Body of pancreas (tissue), 4 donors: ENCODE results near the gene CSF1.

Experiments used
- POLR2A ChIP-seq, 3 donors: fragments of 450-650 bp; IDR thresholded peaks; one replicate each; pipeline ENCODE4 v1.6.1; 2016; ENCODE audit warnings: antibody characterized with exemption in 3 of 3, mild to moderate bottlenecking in 2 of 3
- TF ChIP-seq, protein P1 (sequence below), 7 experiments: fragments of 450-650 bp in 4 of 7; fragments of 200-600 bp in 3 of 7; sonication (generic) in 3 of 7; IDR thresholded peaks; one replicate each; pipeline ENCODE4 v1.5.1; 2016 to 2019; ENCODE audit warnings: antibody characterized with exemption in 7 of 7

DNA sequence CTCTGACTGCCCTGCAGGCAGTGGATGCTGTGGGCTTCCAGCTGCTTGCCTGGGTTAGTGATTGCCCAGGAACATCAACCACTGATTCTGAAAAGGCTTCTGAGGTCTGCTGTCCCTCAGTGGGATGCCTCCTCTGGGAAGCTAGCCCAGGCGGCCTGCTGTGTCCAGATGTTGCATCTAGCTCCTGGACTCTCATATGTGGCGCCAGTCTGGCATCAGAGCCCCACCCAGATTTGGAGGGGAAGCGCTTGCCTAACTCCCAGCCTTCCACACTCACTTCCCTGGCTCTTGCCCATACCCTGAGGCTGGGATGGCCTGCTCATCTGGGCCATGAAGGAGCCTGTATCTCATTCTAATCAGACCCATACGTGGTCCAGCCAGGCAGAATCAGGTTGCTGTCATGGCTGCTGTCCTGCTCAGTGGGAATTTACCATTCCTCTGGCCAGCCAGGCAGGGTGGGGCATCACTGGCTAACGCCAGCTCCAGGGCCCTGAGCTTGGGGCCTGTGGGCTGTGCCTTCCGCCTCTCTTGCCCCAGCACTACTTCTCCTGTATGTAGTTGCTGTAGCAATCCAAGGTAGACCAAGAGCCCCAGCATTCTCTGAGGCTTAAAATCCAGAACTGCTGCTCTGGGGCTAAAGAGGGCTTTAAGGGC lies 4.1 kb downstream of the CSF1 start:
- TF ChIP-seq, protein P1, sequence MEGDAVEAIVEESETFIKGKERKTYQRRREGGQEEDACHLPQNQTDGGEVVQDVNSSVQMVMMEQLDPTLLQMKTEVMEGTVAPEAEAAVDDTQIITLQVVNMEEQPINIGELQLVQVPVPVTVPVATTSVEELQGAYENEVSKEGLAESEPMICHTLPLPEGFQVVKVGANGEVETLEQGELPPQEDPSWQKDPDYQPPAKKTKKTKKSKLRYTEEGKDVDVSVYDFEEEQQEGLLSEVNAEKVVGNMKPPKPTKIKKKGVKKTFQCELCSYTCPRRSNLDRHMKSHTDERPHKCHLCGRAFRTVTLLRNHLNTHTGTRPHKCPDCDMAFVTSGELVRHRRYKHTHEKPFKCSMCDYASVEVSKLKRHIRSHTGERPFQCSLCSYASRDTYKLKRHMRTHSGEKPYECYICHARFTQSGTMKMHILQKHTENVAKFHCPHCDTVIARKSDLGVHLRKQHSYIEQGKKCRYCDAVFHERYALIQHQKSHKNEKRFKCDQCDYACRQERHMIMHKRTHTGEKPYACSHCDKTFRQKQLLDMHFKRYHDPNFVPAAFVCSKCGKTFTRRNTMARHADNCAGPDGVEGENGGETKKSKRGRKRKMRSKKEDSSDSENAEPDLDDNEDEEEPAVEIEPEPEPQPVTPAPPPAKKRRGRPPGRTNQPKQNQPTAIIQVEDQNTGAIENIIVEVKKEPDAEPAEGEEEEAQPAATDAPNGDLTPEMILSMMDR (IDR thresholded peaks at IDR 0.05): no peak
- no peak for TF ChIP-seq POLR2A (IDR thresholded peaks at IDR 0.05)
